Measurements from ENCODE around the gene GJC2.

DNA sequence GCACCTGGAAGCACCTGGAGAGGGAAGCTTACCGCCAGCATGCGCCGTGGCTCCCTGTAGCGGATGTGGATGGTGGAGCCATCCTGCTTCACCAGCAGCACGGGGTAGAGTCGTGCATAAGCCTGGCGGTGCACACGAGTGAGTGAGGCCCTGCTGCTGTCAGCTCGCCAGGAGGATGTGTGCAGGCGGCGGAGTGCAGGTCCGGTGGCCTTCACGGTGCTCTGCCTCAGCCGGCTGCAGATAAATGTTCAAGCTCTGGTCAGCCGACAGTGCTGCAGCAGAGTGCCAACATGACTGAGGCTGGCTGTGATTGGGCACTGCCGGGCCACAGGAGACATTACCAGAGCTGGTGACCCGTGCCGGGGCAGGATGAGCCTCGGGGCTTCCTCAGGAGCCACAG, 42.1 kb upstream of the GJC2 start:
- TF ChIP-seq, protein P1, sequence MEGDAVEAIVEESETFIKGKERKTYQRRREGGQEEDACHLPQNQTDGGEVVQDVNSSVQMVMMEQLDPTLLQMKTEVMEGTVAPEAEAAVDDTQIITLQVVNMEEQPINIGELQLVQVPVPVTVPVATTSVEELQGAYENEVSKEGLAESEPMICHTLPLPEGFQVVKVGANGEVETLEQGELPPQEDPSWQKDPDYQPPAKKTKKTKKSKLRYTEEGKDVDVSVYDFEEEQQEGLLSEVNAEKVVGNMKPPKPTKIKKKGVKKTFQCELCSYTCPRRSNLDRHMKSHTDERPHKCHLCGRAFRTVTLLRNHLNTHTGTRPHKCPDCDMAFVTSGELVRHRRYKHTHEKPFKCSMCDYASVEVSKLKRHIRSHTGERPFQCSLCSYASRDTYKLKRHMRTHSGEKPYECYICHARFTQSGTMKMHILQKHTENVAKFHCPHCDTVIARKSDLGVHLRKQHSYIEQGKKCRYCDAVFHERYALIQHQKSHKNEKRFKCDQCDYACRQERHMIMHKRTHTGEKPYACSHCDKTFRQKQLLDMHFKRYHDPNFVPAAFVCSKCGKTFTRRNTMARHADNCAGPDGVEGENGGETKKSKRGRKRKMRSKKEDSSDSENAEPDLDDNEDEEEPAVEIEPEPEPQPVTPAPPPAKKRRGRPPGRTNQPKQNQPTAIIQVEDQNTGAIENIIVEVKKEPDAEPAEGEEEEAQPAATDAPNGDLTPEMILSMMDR (IDR thresholded peaks at IDR 0.05): no peak
- TF ChIP-seq POLR2A (IDR thresholded peaks at IDR 0.05): no peak

All from Peyer's patch (tissue), 4 donors.